ENCODE results near the gene FNIP1. TPM values are rescaled to one million over a fixed set of nuclear protein-coding genes. Genes with fewer than 3 reads are reported as not detected.

FNIP1 gene
- total and polyA plus RNA-seq, 8 donors, result 3.2 to 86.1 (median 16.7) TPM

DNA sequence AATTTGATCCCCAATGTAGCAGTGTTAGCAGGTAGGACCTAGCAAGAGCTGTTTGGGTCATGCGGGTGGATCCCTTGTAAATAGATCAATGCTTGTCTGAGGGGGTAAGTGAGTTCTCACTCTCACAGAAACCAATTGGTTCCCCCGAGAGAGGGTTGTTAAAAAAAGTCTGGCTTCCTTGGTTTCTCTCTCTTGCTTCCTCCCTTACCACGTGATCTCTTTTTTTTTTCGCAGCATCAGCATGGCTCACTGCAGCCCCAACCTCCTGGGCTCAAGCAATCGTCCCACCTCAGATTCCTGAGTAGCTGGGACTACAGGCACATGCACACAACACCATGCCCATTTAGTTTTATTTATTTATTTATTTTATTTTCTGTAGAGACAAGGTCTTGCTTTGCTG lies 188.2 kb downstream of the FNIP1 start:
- TF ChIP-seq POLR2A (IDR thresholded peaks at IDR 0.05), result no peak
- no peak for TF ChIP-seq EP300 (IDR thresholded peaks at IDR 0.05)
- TF ChIP-seq, protein P1, sequence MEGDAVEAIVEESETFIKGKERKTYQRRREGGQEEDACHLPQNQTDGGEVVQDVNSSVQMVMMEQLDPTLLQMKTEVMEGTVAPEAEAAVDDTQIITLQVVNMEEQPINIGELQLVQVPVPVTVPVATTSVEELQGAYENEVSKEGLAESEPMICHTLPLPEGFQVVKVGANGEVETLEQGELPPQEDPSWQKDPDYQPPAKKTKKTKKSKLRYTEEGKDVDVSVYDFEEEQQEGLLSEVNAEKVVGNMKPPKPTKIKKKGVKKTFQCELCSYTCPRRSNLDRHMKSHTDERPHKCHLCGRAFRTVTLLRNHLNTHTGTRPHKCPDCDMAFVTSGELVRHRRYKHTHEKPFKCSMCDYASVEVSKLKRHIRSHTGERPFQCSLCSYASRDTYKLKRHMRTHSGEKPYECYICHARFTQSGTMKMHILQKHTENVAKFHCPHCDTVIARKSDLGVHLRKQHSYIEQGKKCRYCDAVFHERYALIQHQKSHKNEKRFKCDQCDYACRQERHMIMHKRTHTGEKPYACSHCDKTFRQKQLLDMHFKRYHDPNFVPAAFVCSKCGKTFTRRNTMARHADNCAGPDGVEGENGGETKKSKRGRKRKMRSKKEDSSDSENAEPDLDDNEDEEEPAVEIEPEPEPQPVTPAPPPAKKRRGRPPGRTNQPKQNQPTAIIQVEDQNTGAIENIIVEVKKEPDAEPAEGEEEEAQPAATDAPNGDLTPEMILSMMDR (IDR thresholded peaks at IDR 0.05), result no peak
- no peak for TF ChIP-seq POLR2AphosphoS5 (IDR thresholded peaks at IDR 0.05)
- WGBS, 5 donors, result 77 to 89% (median 81%) methylated on average over 5 of the region's 5 CpGs
- H3K27ac ChIP-seq, result no peak overlapping the region

DNA sequence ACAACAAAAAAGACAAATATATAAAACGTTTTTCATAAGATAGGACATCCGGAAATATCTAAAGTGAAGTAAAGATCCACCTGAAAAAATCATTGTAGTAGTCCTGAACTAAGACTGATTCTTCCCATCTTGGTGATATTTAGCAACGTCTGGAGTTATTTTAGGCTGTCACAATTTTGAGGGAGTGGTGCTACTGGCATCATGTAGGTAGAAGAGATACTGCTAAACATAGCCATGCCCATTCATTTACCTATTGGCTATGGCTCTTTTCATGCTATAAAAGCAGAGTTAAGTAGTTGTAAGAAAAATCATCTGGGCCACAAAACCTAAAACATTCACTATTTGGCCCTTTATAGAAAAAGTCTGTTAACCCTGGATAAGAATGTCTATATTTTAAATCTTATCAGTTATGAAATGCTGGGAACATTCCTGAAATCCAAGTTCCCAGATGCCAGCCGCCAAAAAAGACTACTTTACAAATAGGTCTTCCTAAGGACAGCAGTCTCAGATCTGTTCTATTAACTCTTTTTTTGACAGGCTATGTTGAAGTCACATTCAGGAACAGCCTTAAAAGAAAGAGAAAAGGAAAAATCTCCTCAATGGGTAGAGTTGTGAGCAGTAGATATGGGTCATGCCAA lies 188.8 kb downstream of the FNIP1 start:
- H3K4me3 ChIP-seq, result no peak overlapping the region
- no peak for TF ChIP-seq EP300 (IDR thresholded peaks at IDR 0.05)
- TF ChIP-seq POLR2AphosphoS5 (IDR thresholded peaks at IDR 0.05), result no peak
- TF ChIP-seq, protein P1 (IDR thresholded peaks at IDR 0.05), result no peak
- TF ChIP-seq POLR2A (IDR thresholded peaks at IDR 0.05), result no peak
- no peak overlapping the region for H3K27ac ChIP-seq
- WGBS, 5 donors, result 56 to 74% (median 59%) methylated on average over 4 of the region's 4 CpGs
- peaks cover 0 to 38% (median 14%) of the 10 kb centered on the region in 4 donors for H3K4me1 ChIP-seq
- DNase-seq, result no peak
- intact Hi-C loops (cut with DNase I; ENCODE audit: low total_unique reads), result no loop called here
- no peaks in the 10 kb centered on the region for H3K27me3 ChIP-seq
- no peaks in the 10 kb centered on the region for H3K9me3 ChIP-seq
- peaks cover 0 to 2% (median 1%) of the 10 kb centered on the region in 4 donors for H3K36me3 ChIP-seq

More for the DNA sequence above, 188.2 kb downstream of the FNIP1 start:
- H3K36me3 ChIP-seq, result no peaks in the 10 kb centered on the region
- no peaks in the 10 kb centered on the region for H3K9me3 ChIP-seq
- no peak for DNase-seq
- no peaks in the 10 kb centered on the region for H3K27me3 ChIP-seq
- peaks cover 0 to 38% (median 14%) of the 10 kb centered on the region in 4 donors for H3K4me1 ChIP-seq
- H3K4me3 ChIP-seq, result no peak overlapping the region
- intact Hi-C loops (cut with DNase I; ENCODE audit: low total_unique reads), result no loop called here

DNA sequence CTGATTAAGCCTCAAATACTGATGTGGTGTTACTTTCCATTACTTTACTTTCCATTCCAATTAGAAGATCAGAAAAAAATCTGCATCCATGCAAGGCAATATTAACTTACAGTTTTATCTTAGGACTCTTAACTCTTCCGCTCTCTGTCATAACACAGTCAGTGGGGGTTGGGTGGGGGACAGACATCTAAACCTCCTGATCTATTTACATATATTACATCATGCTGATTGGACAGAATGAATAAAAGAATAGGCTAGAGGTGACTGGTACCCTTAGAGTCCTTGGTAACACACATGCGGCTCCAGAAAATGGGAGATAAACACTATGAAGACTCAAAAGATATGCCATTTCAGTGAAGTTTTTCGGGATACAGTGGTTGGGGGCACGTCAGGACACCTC lies 189.4 kb downstream of the FNIP1 start:
- TF ChIP-seq POLR2A (IDR thresholded peaks at IDR 0.05), result no peak
- TF ChIP-seq, protein P1 (IDR thresholded peaks at IDR 0.05), result no peak
- Histone ChIP-seq H3K9me3 (no peaks in the 10 kb centered on the region), H3K4me1 (peaks cover 0 to 38% (median 14%) of the 10 kb centered on the region in 4 donors), H3K4me3 (no peak overlapping the region), H3K27me3 (no peaks in the 10 kb centered on the region), H3K27ac (no peak overlapping the region), H3K36me3 (peaks cover 0 to 8% (median 7%) of the 10 kb centered on the region in 4 donors)
- intact Hi-C loops (cut with DNase I; ENCODE audit: low total_unique reads), result no loop called here
- 90 to 97% (median 95%) methylated on average over 4 of the region's 4 CpGs for WGBS, 5 donors
- DNase-seq, result no peak

DNA sequence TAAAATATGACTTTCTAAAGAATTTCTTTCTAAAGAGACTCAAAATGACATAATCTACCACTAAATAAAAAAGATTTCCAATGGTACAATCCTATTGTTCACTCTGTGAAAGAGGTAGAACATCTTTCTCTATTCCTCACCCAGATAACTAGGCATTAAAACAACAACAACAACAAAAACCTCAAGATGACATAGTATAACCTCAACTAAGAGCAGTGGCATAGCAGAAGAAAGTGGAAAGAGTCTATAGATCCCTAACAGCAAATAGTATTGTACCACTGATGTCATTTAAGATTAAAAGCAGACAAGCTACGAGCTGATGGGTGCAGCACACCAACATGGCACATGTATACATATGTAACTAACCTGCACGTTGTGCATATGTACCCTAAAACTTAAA lies 191.7 kb downstream of the FNIP1 start:
- Histone ChIP-seq H3K4me3 (no peak overlapping the region), H3K9me3 (no peaks in the 10 kb centered on the region), H3K27me3 (no peaks in the 10 kb centered on the region), H3K27ac (no peak overlapping the region), H3K36me3 (peaks cover 0 to 20% (median 15%) of the 10 kb centered on the region in 4 donors), H3K4me1 (peaks cover 0 to 31% (median 14%) of the 10 kb centered on the region in 4 donors)
- TF ChIP-seq, protein P1 (IDR thresholded peaks at IDR 0.05), result no peak
- TF ChIP-seq POLR2AphosphoS5 (IDR thresholded peaks at IDR 0.05) (no peak), EP300 (IDR thresholded peaks at IDR 0.05) (no peak), POLR2A (IDR thresholded peaks at IDR 0.05) (no peak)
- WGBS, 5 donors, result 89 to 94% (median 93%) methylated on average over 2 of the region's 2 CpGs
- no peak for DNase-seq
- intact Hi-C loops (cut with DNase I; ENCODE audit: low total_unique reads), result no loop called here

Measured in stomach (tissue), 9 donors.